Measurements from ENCODE around the gene C1D.
"Not testable (repeated sequence)": the region's sequence is repeated elsewhere in the genome, so short reads cannot be mapped to it uniquely, and the experiment has no call there.

Gene C1D

GRCh38 chr2:68088940-68089339, 26.1 kb upstream of the C1D start:
- peak; percentile 23 for FAIRE-seq
- no peak for DNase-seq (ENCODE audit: insufficient read length, low spot score)

GRCh38 chr2:68086166-68086565, 23.4 kb upstream of the C1D start:
- TF ChIP-seq POLR2A (IDR thresholded peaks at IDR 0.05; ENCODE audit: low read depth, low read length): no peak
- FAIRE-seq (no peak), DNase-seq (ENCODE audit: insufficient read length, low spot score) (no peak)

More at GRCh38 chr2:68088940-68089339, 26.1 kb upstream of the C1D start:
- no peak for TF ChIP-seq POLR2A (IDR thresholded peaks at IDR 0.05; ENCODE audit: low read depth, low read length)

- FAIRE-seq (no peak), DNase-seq (ENCODE audit: insufficient read length, low spot score) (no peak)
- TF ChIP-seq POLR2A (IDR thresholded peaks at IDR 0.05; ENCODE audit: low read depth, low read length): no peak
Observed at GRCh38 chr2:68083346-68083745, 20.5 kb upstream of the C1D start.

- TF ChIP-seq POLR2A (IDR thresholded peaks at IDR 0.05; ENCODE audit: low read depth, low read length): no peak
Observed at GRCh38 chr2:68074050-68074449, 11.2 kb upstream of the C1D start.

GRCh38 chr2:68063797-68064646, 1.2 kb upstream of the C1D start:
- not testable (repeated sequence) for DNase-seq (ENCODE audit: insufficient read length, low spot score); FAIRE-seq

More at GRCh38 chr2:68074050-68074449, 11.2 kb upstream of the C1D start:
- DNase-seq (ENCODE audit: insufficient read length, low spot score): no peak
- FAIRE-seq: no peak

- FAIRE-seq (no peak), DNase-seq (ENCODE audit: insufficient read length, low spot score) (no peak)
- no peak for TF ChIP-seq POLR2A (IDR thresholded peaks at IDR 0.05; ENCODE audit: low read depth, low read length)
Observed at GRCh38 chr2:68060652-68061051, 2.2 kb downstream of the C1D start.

- FAIRE-seq (no peak), DNase-seq (ENCODE audit: insufficient read length, low spot score) (no peak)
- no peak for TF ChIP-seq POLR2A (IDR thresholded peaks at IDR 0.05; ENCODE audit: low read depth, low read length)
Observed at GRCh38 chr2:68059784-68060525, 2.8 kb downstream of the C1D start.

GRCh38 chr2:68057658-68058396, 5.0 kb downstream of the C1D start:
- DNase-seq (ENCODE audit: insufficient read length, low spot score) (no peak), FAIRE-seq (no peak)
- no peak for TF ChIP-seq POLR2A (IDR thresholded peaks at IDR 0.05; ENCODE audit: low read depth, low read length)

- FAIRE-seq (no peak), DNase-seq (ENCODE audit: insufficient read length, low spot score) (no peak)
- no peak for TF ChIP-seq POLR2A (IDR thresholded peaks at IDR 0.05; ENCODE audit: low read depth, low read length)
Observed at GRCh38 chr2:68052717-68053422, 9.9 kb downstream of the C1D start.

- FAIRE-seq (no peak), DNase-seq (ENCODE audit: insufficient read length, low spot score) (no peak)
- TF ChIP-seq POLR2A (IDR thresholded peaks at IDR 0.05; ENCODE audit: low read depth, low read length): no peak
Observed at GRCh38 chr2:68050353-68050752, 12.5 kb downstream of the C1D start.

- peak; percentile 6 for FAIRE-seq
Observed at GRCh38 chr2:68046642-68047240, 16.1 kb downstream of the C1D start.

GRCh38 chr2:68046224-68046623, 16.6 kb downstream of the C1D start:
- no peak for DNase-seq (ENCODE audit: insufficient read length, low spot score)
- FAIRE-seq: no peak
- TF ChIP-seq POLR2A (IDR thresholded peaks at IDR 0.05; ENCODE audit: low read depth, low read length): no peak

More at GRCh38 chr2:68046642-68047240, 16.1 kb downstream of the C1D start:
- TF ChIP-seq POLR2A (IDR thresholded peaks at IDR 0.05; ENCODE audit: low read depth, low read length): no peak
- DNase-seq (ENCODE audit: insufficient read length, low spot score): no peak

- no peak for DNase-seq (ENCODE audit: insufficient read length, low spot score)
- TF ChIP-seq POLR2A (IDR thresholded peaks at IDR 0.05; ENCODE audit: low read depth, low read length): no peak
- FAIRE-seq: peak; percentile 11
Observed at GRCh38 chr2:68045342-68045741, 17.5 kb downstream of the C1D start.
